H1 (cell line): ENCODE results near the gene DLGAP5. TPM values are rescaled to one million over a fixed set of nuclear protein-coding genes. Genes with fewer than 3 reads are reported as not detected.

Experiments
- CTCF ChIA-PET: fragments of 300-600 bp; sonication (Branson Sonifier 250); formaldehyde crosslinking; loops from one replicate; lab custom pipeline; 2021; ENCODE audit not compliant: partially characterized antibody; lab: Charles Lee
- POLR2A ChIA-PET: fragments of 300-600 bp; sonication (Branson Sonifier 250); formaldehyde crosslinking; loops from one replicate; lab custom pipeline; 2021; ENCODE audit warnings: inconsistent platforms; ENCODE audit not compliant: partially characterized antibody; lab: Charles Lee
- DNase-seq, 2 experiments: peaks; one replicate each; pipeline versions ENCODE4 v3.0.0 to v3.0.0-alpha.2; 2010 to 2022; ENCODE audit warnings: low spot score in 2 of 2, low read depth in 1 of 2, mixed read lengths in 1 of 2
- FAIRE-seq: peaks from 2 replicates; lab custom pipeline; 2011; peaks lifted over from hg19 to GRCh38; lab: Jason Lieb, UNC
- H2AFZ ChIP-seq: 2 replicates; pipeline ENCODE4 v1.8.1; 2012; ENCODE audit warnings: low read length, inconsistent platforms
- H2AK5ac ChIP-seq: 2 replicates; pipeline ENCODE4 v1.6.1; 2013; ENCODE audit warnings: low read depth, low read length
- H2BK120ac ChIP-seq: replicated peaks from 2 replicates; pipeline ENCODE3; 2013; ENCODE audit warnings: low read depth, low read length, inconsistent platforms
- H2BK12ac ChIP-seq: 2 replicates; pipeline ENCODE4 v1.6.1; 2013; ENCODE audit warnings: low read depth, low read length
- H2BK15ac ChIP-seq: 2 replicates; pipeline ENCODE4 v1.6.1; 2013; ENCODE audit warnings: low read length
- H2BK20ac ChIP-seq: 2 replicates; pipeline ENCODE4 v1.6.1; 2013; ENCODE audit warnings: low read length
- H2BK5ac ChIP-seq: 2 replicates; pipeline ENCODE4 v1.6.1; 2013; ENCODE audit warnings: low read depth, low read length
- H3K14ac ChIP-seq: 2 replicates; pipeline ENCODE4 v1.6.1; 2013; ENCODE audit warnings: inconsistent platforms; ENCODE audit not compliant: insufficient read length
- H3K18ac ChIP-seq: 2 replicates; pipeline ENCODE4 v1.6.1; 2013; ENCODE audit warnings: low read length; ENCODE audit errors: extremely low read depth
- H3K23ac ChIP-seq: 2 replicates; pipeline ENCODE4 v1.6.1; 2013; ENCODE audit warnings: inconsistent platforms; ENCODE audit not compliant: insufficient read length
- H3K23me2 ChIP-seq: 2 replicates; pipeline ENCODE4 v1.6.1; 2013; ENCODE audit warnings: low read depth, low read length
- H3K27ac ChIP-seq: 2 replicates; pipeline ENCODE4 v1.6.1; 2011; ENCODE audit warnings: low read depth, low read length, inconsistent platforms
- H3K27me3 ChIP-seq, 4 experiments: replicated peaks in 1 of 4; 1 replicate in 1 of 4; 2 replicates in 3 of 4; pipeline versions ENCODE4 v1.6.1 to v1.8.1; 2011 to 2013; ENCODE audit warnings: low read length in 3 of 4, mild to moderate bottlenecking in 3 of 4, inconsistent platforms in 2 of 4, mixed read lengths in 2 of 4, moderate library complexity in 1 of 4; ENCODE audit not compliant: control insufficient read depth in 3 of 4, insufficient read depth in 3 of 4; ENCODE audit errors: extremely low read depth in 1 of 4
- H3K36me3 ChIP-seq, 4 experiments: 2 replicates each; pipeline versions ENCODE4 v1.6.1 to v1.8.1; 2011 to 2013; ENCODE audit warnings: mild to moderate bottlenecking in 4 of 4, low read length in 3 of 4, moderate library complexity in 2 of 4, control low read depth in 1 of 4, inconsistent platforms in 1 of 4; ENCODE audit not compliant: insufficient read depth in 4 of 4, control insufficient read depth in 2 of 4
- H3K4ac ChIP-seq: replicated peaks from 2 replicates; pipeline ENCODE3; 2013; ENCODE audit warnings: low read length, low read depth, mixed read lengths, inconsistent platforms; ENCODE audit not compliant: insufficient read length
- H3K4me1 ChIP-seq, 4 experiments: replicated peaks in 1 of 4; 1 replicate in 1 of 4; 2 replicates in 3 of 4; pipeline versions ENCODE4 v1.6.1 to v1.8.1; 2011 to 2013; ENCODE audit warnings: low read length in 3 of 4, inconsistent platforms in 2 of 4, mixed read lengths in 1 of 4; ENCODE audit not compliant: insufficient read depth in 4 of 4, control insufficient read depth in 3 of 4
- H3K4me2 ChIP-seq, 2 experiments: 2 replicates each; pipeline versions ENCODE4 v1.6.1 to v1.8.1; 2011 to 2013; ENCODE audit warnings: low read depth in 2 of 2, low read length in 2 of 2, control low read depth in 1 of 2, inconsistent platforms in 1 of 2, mild to moderate bottlenecking in 1 of 2; ENCODE audit not compliant: insufficient read depth in 1 of 2
- H3K4me3 ChIP-seq, 4 experiments: fragments of 200-600, 300-600 bp in 1 of 4; sonication (generic), shearing (Covaris generic), sonication (Bioruptor Twin) in 1 of 4; 2 replicates each; pipeline versions ENCODE4 v1.5.1 to v1.8.1; 2011 to 2016; ENCODE audit warnings: low read length in 4 of 4, low read depth in 3 of 4, control low read depth in 2 of 4, inconsistent platforms in 2 of 4, mild to moderate bottlenecking in 2 of 4, mixed read lengths in 1 of 4, moderate library complexity in 1 of 4; ENCODE audit not compliant: insufficient read depth in 2 of 4; ENCODE audit errors: extremely low read depth in 1 of 4
- H3K56ac ChIP-seq: replicated peaks from 2 replicates; pipeline ENCODE3; 2013; ENCODE audit warnings: low read depth, mild to moderate bottlenecking, mixed read lengths, low read length, inconsistent platforms; ENCODE audit not compliant: insufficient read length
- H3K79me1 ChIP-seq: 2 replicates; pipeline ENCODE4 v1.6.1; 2013; ENCODE audit warnings: low read depth, low read length, control low read depth
- H3K79me2 ChIP-seq, 2 experiments: 2 replicates each; pipeline versions ENCODE4 v1.6.1 to v1.8.1; 2012 to 2013; ENCODE audit warnings: low read length in 2 of 2, mild to moderate bottlenecking in 2 of 2, inconsistent platforms in 1 of 2; ENCODE audit not compliant: insufficient read depth in 2 of 2, control insufficient read depth in 1 of 2
- H3K9ac ChIP-seq, 4 experiments: replicated peaks in 1 of 4; 1 replicate in 1 of 4; 2 replicates in 3 of 4; pipeline versions ENCODE4 v1.6.1 to v1.8.1; 2011 to 2013; ENCODE audit warnings: low read depth in 3 of 4, low read length in 3 of 4, control low read depth in 2 of 4, mild to moderate bottlenecking in 2 of 4, moderate library complexity in 2 of 4, inconsistent platforms in 1 of 4; ENCODE audit errors: extremely low read depth in 1 of 4
- H3K9me3 ChIP-seq, 2 experiments: 2 replicates each; pipeline versions ENCODE4 v1.6.1 to v1.8.1; 2012 to 2013; ENCODE audit warnings: mild to moderate bottlenecking in 2 of 2, moderate library complexity in 2 of 2, control low read depth in 1 of 2, inconsistent platforms in 1 of 2, low read depth in 1 of 2, low read length in 1 of 2, mixed read lengths in 1 of 2; ENCODE audit not compliant: insufficient read depth in 2 of 2
- H4K20me1 ChIP-seq, 2 experiments: replicated peaks in 1 of 2; 2 replicates each; pipeline versions ENCODE3 to v1.8.1; 2011 to 2013; ENCODE audit warnings: inconsistent platforms in 2 of 2, low read length in 2 of 2, mild to moderate bottlenecking in 1 of 2; ENCODE audit not compliant: insufficient read depth in 2 of 2, control insufficient read depth in 1 of 2
- H4K5ac ChIP-seq: 2 replicates; pipeline ENCODE4 v1.6.1; 2013; ENCODE audit warnings: low read length, low read depth, mixed read lengths, inconsistent platforms; ENCODE audit not compliant: insufficient read length
- H4K8ac ChIP-seq: 2 replicates; pipeline ENCODE4 v1.8.0; 2013; ENCODE audit warnings: mild to moderate bottlenecking, moderate library complexity, low read length, inconsistent platforms; ENCODE audit not compliant: insufficient read depth; ENCODE audit errors: extremely low read depth
- H4K91ac ChIP-seq: replicated peaks from 2 replicates; pipeline ENCODE3; 2013; ENCODE audit warnings: low read length, mixed read lengths, inconsistent platforms; ENCODE audit not compliant: insufficient read length
- HDAC2 ChIP-seq, 2 experiments: fragments of 300-600 bp in 1 of 2; sonication (generic) in 1 of 2; IDR thresholded peaks; 2 replicates each; pipeline ENCODE4 v1.6.1; 2011 to 2012; ENCODE audit warnings: low read depth in 2 of 2, low read length in 2 of 2, mild to moderate bottlenecking in 2 of 2, moderate library complexity in 2 of 2, borderline replicate concordance in 1 of 2, inconsistent platforms in 1 of 2
- POLR2AphosphoS5 ChIP-seq: IDR thresholded peaks from 2 replicates; pipeline ENCODE4 v1.6.1; 2011; ENCODE audit warnings: low read depth, low read length
- WGBS, 2 experiments: shearing (Covaris generic) in 1 of 2; methylation state at CpG; one replicate each; pipeline versions ENCODE4 v1.1.6 to v1.1.7; 2013 to 2015; ENCODE audit warnings: low lambda C conversion rate in 2 of 2, mixed read lengths in 2 of 2, inconsistent platforms in 1 of 2, low coverage in 1 of 2, missing lambda C conversion rate in 1 of 2; ENCODE audit not compliant: insufficient replicate concordance in 2 of 2, insufficient coverage in 1 of 2, insufficient read length in 1 of 2; ENCODE audit errors: extremely low coverage in 1 of 2, missing lambda C conversion rate in 1 of 2; 5-methylcytosine and 5-hydroxymethylcytosine counted together
- polyA plus RNA-seq, 7 experiments: library from polyadenylated mRNA; depleted of rRNA in 3 of 7; stranded (reverse) in 5 of 7; unstranded in 2 of 7; fragments of >200 nt in 5 of 7; fragments of 200-250 nt in 2 of 7; gene quantifications; 1 replicate in 5 of 7; 2 replicates in 1 of 7; 4 replicates in 1 of 7; pipeline versions ENCODE4 v1.2.1 to v1.2.3, GENCODE V29; 2011 to 2013; ENCODE audit warnings: missing spikeins in 2 of 7, mixed read lengths in 2 of 7
- total RNA-seq: library from RNA; stranded (reverse); fragmentation: NEBNext Ultra II Directional; extraction: Animal tissue kit (Norgen Biotek cat#: 25700); gene quantifications from 2 replicates; pipeline ENCODE4 v1.2.1, GENCODE V29; 2021

The DLGAP5 gene
- total and polyA plus RNA-seq, 2 of the 8 experiments (the other 6 are each of a cell fraction or from before 2014, with no cell fraction given) = 16.9 to 155 TPM

DNA sequence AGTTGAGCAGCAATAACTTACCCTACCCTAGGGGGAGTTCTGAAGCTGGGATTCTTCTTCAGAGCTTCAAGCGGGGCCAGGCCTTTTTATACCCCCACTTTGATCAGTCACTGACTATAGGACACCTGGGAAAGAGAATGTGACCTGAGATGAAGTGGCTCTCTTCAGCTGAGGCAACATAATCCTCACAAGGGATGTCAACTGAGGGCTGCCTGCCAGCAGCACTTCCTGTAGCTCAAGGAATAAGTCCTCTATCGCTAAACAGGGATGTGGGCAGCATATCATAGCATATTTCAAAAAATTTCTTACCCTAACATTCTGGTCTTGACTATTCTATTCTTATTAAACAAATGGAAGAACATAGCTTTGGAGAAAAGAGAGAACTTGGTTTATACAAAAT is 45.0 kb downstream of the DLGAP5 start:
- DNase-seq (no peak), FAIRE-seq (no peak)
- no peak overlapping the region for H3K27ac ChIP-seq
- no peaks in the 10 kb centered on the region for H3K79me1 ChIP-seq
- H3K27me3 ChIP-seq = no peaks in the 10 kb centered on the region
- H3K4ac ChIP-seq = no peak overlapping the region
- ChIA-PET POLR2A (interaction anchor here (1.1 kb wide), 1 partner anchor 39 kb away, joined by 3 read pairs; no protein-coding TSS in a partner anchor), CTCF (interaction anchor here (0.7 to 2.4 kb wide), 9 partner anchors 9 to 165 kb away, joined by 3 to 11 read pairs (median 3); no protein-coding TSS in a partner anchor)
- no peaks in the 10 kb centered on the region for H3K4me1 ChIP-seq
- H2BK15ac ChIP-seq = no peak overlapping the region
- H3K9me3 ChIP-seq = no peaks in the 10 kb centered on the region
- no peak overlapping the region for H2AK5ac ChIP-seq
- no peak overlapping the region for H2BK20ac ChIP-seq
- WGBS, 2 experiments = 100% methylated on average over 2 of the region's 2 CpGs; no CpG with 5 or more reads in 1 of the 2 experiments
- peaks cover 4 to 61% (median 37%) of the 10 kb centered on the region in 4 experiments; a peak in 7 of 8 replicates for H3K36me3 ChIP-seq
- no peak overlapping the region for H3K9ac ChIP-seq
- H3K23me2 ChIP-seq = no peaks in the 10 kb centered on the region
- H2BK12ac ChIP-seq = no peak overlapping the region
- H3K23ac ChIP-seq = no peak overlapping the region
- no peak overlapping the region for H3K56ac ChIP-seq
- no peak overlapping the region for H3K14ac ChIP-seq
- no peak overlapping the region for H3K18ac ChIP-seq
- no peak overlapping the region for H2AFZ ChIP-seq
- no peak overlapping the region for H4K5ac ChIP-seq
- no peak overlapping the region for H3K4me2 ChIP-seq
- H3K79me2 ChIP-seq = no peaks in the 10 kb centered on the region
- H4K20me1 ChIP-seq = no peaks in the 10 kb centered on the region
- H4K8ac ChIP-seq = no peak overlapping the region
- H3K4me3 ChIP-seq = no peak overlapping the region
- no peak overlapping the region for H2BK5ac ChIP-seq
- H2BK120ac ChIP-seq = no peak overlapping the region
- no peak overlapping the region for H4K91ac ChIP-seq
- TF ChIP-seq POLR2AphosphoS5 (no peak), HDAC2 (IDR thresholded peaks at IDR 0.05; ENCODE audit: borderline replicate concordance in 1 of 2, low read depth in 2 of 2, low read length in 2 of 2) (no peak)
